GM10266 (cell line): Measurements from ENCODE around the gene TWIST2.

Experiments
- DNase-seq: peaks from one replicate; pipeline ENCODE4 v3.0.0; 2012; ENCODE audit errors: extremely low spot score
- CTCF ChIP-seq: IDR thresholded peaks from 2 replicates; pipeline ENCODE4 v1.5.1; 2012; ENCODE audit warnings: mild to moderate bottlenecking, low read depth; ENCODE audit not compliant: control insufficient read depth, insufficient read depth; ENCODE audit errors: missing control alignments

TWIST2 gene

GRCh38 chr2:238854699-238855229 lies 6.9 kb downstream of the TWIST2 start:
- TF ChIP-seq CTCF: no peak

DNA sequence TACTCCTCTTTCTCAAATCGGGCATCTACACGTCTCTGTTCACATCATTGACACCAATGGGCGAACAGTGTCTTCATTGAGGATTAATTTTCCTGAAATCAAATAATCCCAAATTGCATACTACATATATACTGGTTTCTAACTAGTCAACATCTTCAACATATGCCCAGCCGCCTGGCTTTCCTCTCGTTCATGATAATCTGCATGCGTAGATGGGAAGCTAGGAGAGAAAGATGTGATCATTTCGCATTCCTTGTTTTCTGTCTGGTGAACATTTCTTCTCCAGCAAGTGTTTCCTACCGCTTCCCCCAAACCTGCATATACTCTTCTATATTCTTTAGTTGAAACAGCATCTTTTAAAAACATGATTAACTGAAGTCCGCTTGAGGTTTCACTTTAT lies 7.4 kb downstream of the TWIST2 start:
- DNase-seq: no peak
- TF ChIP-seq CTCF: no peak

More at GRCh38 chr2:238854699-238855229, 6.9 kb downstream of the TWIST2 start:
- no peak for DNase-seq

GRCh38 chr2:238855891-238856580 lies 8.2 kb downstream of the TWIST2 start:
- no peak for TF ChIP-seq CTCF
- no peak for DNase-seq

DNA sequence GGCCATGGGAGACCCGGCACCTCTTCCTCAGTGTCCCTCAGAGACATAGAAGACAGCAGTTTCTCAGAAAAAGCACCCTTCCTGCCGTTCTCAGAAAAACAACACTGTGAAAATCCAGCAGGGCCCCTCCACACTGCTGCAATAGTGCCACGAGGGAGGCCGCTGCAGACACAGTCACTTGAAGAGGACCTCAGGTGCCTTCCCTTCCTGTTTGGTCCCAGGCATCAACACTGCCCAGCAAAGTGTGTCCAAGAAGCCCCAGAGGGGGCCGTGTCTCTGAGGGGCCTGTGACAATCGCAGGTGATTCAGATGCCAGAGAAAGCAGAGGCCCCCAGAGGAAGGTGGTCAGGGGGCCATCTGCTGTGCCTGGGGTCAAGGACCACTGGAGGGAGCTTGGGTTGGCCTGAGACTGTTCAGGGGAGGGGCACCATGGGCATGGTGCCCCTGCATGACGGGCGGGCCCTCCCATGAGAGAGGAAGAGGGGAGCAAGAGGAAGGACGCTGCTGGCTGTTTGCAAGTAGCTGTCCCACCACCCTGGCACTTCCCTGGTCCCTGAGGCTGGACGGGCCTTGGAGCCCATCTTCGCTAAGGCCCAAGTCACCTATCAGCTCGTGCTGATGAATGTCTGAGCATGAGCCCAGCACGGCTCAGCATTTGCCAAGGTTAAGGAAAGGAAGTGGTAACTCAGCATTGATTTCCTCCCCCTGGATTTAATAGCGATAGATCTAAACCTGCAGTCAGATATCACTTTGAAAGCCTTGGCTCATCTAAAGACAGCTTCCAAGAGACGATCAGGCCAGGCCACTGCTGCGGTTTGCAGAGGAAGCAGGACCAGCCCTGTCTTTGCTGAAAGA lies 9.1 kb downstream of the TWIST2 start:
- DNase-seq: no peak
- TF ChIP-seq CTCF: no peak

GRCh38 chr2:238857959-238858358 lies 10.1 kb downstream of the TWIST2 start:
- no peak for DNase-seq
- no peak for TF ChIP-seq CTCF

DNA sequence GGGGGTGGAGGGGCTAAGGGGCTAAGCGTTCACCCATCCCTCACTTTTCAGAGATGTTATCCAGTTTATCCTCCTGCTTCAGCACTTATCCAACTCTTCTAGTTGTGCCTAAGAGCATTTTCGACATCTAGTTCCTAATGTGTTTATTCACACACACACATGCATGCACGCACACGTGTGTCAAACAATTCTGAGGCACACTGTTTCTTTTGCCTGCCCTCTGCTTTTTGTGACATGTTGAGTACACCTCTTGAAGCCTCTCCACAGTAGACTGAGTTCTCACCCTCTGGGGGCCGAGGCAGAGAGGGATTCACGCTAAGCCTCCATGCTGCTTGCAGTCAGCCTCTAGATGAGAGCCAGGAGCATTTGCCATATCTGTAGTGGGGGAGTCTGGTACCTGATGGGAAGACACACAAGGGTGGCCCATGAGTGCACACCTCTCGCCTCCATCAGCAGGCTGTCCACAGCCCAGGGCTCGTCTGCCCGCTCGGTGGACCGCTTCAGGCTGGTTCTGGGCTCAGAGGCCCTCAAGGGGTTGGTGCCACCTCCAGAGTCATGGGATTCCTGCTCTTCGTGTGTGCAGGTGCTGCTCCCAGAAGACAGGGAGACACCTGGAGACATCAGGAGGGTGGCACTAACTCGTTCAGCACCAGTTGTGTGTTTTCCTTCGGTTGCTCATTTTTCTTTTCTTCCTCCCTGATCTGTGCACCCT lies 11.9 kb downstream of the TWIST2 start:
- TF ChIP-seq CTCF: no peak
- DNase-seq: no peak
